SK-N-SH (cell line): ENCODE data around the gene CEP95.

Experiments
- CTCF ChIP-seq: fragments of 200-600 bp; sonication (generic); IDR thresholded peaks from 2 replicates; pipeline ENCODE4 v1.6.1; 2017; ENCODE audit warnings: antibody characterized with exemption, mild to moderate bottlenecking, moderate library complexity
- EP300 ChIP-seq, 2 experiments: IDR thresholded peaks; 2 replicates each; pipeline versions ENCODE4 v1.4.0 to v1.6.1; 2012; ENCODE audit warnings: borderline replicate concordance in 1 of 2, low read depth in 1 of 2, low read length in 1 of 2
- MAX ChIP-seq: IDR thresholded peaks from 2 replicates; pipeline ENCODE4 v1.4.0; 2012; ENCODE audit warnings: low read depth
- POLR2AphosphoS5 ChIP-seq: IDR thresholded peaks from 2 replicates; pipeline ENCODE4 v1.6.1; 2012; ENCODE audit warnings: low read depth, low read length
- REST ChIP-seq: IDR thresholded peaks from 2 replicates; pipeline ENCODE4 v1.6.1; 2012; ENCODE audit warnings: mild to moderate bottlenecking, low read depth, low read length, moderate library complexity
- USF1 ChIP-seq: IDR thresholded peaks from 2 replicates; pipeline ENCODE4 v1.4.0; 2012; ENCODE audit warnings: low read depth, borderline replicate concordance

- TF ChIP-seq CTCF (no peak), USF1 (no peak), REST (no peak), MAX (no peak), POLR2AphosphoS5 (no peak), EP300 (IDR thresholded peaks at IDR 0.05; ENCODE audit: borderline replicate concordance in 1 of 2, low read depth in 1 of 2, low read length in 1 of 2) (no peak)
Observed at GRCh38 chr17:64494121-64494520, 12.7 kb upstream of the CEP95 start.
